M059J (cell line): ENCODE measurements around the gene TANGO2. TPM values are rescaled to one million over a fixed set of nuclear protein-coding genes. Genes with fewer than 3 reads are reported as not detected.
A peak's percentile ranks its signal among the peaks of the same experiment; 100 is the strongest.

Experiments
- DNase-seq: peaks from one replicate; pipeline ENCODE4 v3.0.0-alpha.2; 2012; ENCODE audit warnings: low read depth
- total RNA-seq: library from RNA; depleted of rRNA; stranded (reverse); fragments of >200 nt; shearing (Covaris generic); gene quantifications from 2 replicates; pipeline ENCODE4 v1.2.3, GENCODE V29; 2014

TANGO2 gene
- total RNA-seq, 1 experiment from 2014 or later = 36.1 TPM

- DNase-seq = no peak
Observed at GRCh38 chr22:20011993-20012740, 8.7 kb upstream of the TANGO2 start.

GRCh38 chr22:20012741-20013331 is 8.1 kb upstream of the TANGO2 start:
- no peak for DNase-seq

DNA sequence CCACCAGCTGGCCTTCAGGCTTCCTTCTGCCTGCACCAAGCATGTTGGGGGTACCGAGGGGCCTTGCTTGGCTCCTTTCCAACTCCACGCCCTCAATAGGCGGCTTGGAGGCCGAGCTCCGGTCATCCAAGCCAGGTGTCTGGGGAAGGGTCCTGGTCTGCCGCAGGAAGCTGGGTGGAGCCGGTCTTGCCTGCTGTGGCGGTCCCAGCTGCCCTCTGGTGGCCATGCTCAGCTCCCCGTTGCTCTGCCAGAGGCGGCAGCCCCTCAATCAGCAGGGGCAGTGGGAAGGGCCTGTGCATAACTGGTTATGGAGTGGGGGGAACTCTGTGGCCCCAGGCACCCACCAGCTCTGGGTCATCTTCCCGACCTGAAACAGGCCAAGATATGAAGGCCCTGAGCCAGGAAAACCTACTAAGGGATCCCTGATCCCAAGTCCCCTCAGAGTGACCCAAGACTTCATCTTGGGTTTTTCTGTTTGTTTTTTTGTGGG is 7.5 kb upstream of the TANGO2 start:
- DNase-seq = no peak

GRCh38 chr22:20014526-20015186 is 6.3 kb upstream of the TANGO2 start:
- no peak for DNase-seq

- DNase-seq = no peak
Observed at GRCh38 chr22:20015187-20015625, 5.7 kb upstream of the TANGO2 start.

- no peak for DNase-seq
Observed at GRCh38 chr22:20015971-20016733, 4.8 kb upstream of the TANGO2 start.

DNA sequence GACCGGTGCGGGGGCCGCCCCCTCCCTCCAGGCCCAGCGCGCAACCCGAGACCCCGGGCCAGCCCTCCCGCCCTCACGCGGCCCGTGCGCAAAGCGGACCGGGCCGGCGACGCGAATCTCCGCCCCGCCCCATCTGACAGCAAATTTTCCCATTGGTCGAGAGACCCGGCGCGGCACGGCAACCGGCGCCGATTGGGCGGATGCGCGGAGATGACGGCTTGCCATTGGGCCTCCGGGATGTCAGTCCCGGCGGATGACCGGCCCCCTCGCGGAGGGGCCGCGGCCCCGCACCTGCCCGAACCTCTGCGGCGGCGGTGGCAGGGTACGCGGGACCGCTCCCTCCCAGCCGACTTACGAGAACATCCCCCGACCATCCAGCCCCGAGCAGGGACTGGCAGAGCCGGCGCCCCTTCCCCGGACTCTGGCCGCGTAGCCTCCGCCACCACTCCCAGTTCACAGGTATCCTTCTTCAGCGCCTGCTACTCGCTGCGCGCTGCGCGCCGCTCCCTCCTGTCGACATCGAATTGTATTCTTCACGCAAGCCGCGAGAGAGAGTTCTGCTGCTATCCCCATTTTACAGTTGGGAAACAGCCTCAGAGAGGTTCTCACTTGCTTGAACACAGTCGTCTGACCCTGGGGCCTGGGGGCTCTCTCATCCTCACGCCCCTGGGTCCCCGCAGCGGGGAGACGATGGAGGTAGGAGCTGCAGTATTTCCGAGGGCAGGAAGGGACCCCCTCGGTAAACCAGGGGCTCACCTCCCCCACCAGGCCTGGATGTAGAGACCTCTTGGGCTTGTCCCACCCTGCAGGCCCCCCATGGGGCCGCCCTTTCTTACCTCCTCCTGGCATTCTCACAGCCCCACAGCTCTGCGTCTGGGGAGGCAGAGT is 3.9 kb upstream of the TANGO2 start, which contains the start of gene ARVCF:
ARVCF (minus strand) TSS at position 90 of the 888 bp plus-strand sequence. CDS start 26,029 bp downstream, outside the sequence.
- DNase-seq = peak; percentile 70

DNA sequence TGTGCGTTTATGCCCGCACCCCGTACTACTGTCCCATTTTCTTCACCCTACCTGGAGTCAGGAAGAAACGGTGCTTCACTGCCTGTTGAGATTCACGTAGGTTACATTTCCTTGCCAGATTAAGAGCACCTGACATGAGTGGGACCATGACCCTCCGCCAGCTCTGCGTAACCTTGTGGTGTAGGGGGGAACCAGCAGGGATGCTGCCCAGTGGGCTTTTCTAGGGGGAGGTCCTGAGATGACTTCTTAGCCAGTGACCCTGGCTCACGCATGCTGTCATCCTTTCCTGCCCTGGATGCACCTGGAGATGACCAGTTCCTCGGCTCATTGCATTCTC is 3.3 kb upstream of the TANGO2 start:
- DNase-seq = no peak

- DNase-seq = no peak
Observed at GRCh38 chr22:20018001-20018400, 2.9 kb upstream of the TANGO2 start.

DNA sequence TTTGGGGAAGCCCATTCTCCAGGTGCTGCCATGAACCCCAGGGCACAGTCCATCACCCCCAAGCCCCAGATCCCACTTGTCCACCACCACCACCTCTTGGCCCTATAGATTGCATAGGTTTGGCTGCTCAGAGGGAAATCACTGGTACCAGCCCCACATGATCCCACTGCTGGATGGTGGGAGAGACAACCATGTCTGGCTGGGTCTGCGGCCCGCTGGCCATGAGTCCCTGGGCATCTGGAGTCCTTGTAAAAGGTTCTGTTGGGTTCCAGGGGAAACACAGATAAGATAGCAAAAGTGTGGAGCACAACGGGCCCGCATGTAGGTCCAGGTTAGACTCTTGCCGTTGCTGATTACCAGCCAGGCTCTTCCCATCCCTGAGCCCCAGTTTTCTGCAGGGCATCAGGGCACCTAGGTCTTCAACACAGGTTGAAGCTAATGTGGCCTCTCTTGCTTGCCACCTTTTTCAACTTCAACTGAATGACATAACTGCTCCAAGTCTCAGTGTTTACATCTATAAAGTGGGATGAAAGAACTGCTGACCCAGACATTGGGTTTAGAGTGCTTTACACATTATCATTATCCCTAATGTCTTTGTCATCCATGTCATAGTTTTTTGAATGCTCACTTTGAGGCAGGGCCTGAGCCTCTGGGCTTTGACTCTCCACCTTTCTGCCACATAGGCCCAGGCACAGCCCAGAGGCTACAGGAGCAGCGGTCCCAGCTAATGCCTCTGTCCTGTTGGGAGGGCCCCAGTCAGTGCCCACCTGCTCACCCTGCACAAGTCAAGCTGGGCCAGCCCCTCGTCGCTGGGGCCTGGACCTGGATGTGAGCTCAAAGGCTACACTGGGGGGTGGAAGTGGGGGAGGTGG is 1.0 kb upstream of the TANGO2 start:
- DNase-seq = no peak

GRCh38 chr22:20021196-20022181 is 579 bp downstream of the TANGO2 start:
- peak; percentile 79 for DNase-seq

DNA sequence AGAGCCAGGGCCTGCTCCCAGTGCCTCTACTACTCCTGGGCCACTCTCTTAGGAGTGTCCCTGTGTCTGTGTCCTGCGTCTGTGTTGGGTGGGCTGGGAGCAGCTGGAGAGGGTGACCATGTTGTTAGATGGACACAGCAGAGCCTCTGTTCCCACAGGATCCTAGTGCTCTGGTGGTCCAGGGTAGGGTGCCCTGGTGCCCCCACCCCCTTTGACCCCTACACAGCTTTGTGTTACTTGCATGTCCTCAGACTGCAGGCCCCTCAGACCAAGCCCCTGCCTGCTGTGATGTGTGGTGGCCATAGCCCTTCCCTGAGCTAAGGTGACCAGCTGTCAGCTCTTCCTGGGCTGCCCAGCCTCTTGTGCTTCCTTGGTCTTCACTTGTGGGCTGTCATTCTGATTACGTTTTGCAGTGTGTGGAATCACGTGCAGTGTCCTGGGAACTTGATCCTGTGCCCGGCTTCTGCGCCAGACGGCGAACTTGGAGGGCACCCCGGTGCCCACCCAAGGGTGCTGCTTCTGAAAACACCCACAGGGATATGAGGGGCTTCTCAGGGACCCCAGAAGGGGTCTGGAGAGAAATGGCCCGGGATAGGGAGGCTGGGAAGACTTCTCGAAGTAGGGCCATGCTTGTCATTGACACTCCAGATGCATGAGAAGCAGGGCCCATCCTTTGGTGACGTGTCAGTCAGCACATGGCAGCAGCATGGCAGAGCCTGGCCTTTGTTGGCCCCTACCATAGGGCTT is 1.5 kb downstream of the TANGO2 start:
- no peak for DNase-seq

DNA sequence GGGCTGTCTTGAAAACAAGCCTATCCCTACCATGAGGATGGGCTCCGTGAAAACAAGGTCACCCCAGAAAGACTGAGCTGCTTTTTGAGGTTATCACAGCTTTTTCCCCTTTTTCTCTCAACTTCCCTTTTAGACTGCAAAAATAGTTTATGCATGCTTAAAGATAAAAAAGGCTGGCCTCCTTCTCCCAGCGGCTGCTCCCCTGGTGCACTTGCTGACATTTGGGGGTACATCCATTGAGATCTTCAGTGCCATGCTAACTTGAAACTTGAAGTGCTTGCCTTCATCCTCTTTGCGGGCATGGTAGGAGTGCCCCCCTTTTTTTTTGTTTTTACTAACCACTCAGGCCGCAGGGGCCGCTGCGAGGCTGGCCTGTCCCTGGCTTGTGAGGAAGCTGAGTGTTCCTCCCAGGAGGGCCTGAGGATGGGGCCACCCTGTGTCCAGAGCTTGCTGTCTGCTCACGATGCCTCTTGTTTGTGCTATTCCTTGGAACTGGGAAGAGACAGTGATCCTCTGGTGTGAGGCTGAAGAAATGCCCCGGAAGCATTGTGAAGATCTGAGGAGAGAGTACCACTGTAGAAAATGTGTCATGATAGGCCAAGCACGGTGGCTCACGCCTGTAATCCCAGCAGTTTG is 2.2 kb downstream of the TANGO2 start:
- DNase-seq = no peak

GRCh38 chr22:20024225-20024624 is 3.3 kb downstream of the TANGO2 start:
- DNase-seq = no peak

DNA sequence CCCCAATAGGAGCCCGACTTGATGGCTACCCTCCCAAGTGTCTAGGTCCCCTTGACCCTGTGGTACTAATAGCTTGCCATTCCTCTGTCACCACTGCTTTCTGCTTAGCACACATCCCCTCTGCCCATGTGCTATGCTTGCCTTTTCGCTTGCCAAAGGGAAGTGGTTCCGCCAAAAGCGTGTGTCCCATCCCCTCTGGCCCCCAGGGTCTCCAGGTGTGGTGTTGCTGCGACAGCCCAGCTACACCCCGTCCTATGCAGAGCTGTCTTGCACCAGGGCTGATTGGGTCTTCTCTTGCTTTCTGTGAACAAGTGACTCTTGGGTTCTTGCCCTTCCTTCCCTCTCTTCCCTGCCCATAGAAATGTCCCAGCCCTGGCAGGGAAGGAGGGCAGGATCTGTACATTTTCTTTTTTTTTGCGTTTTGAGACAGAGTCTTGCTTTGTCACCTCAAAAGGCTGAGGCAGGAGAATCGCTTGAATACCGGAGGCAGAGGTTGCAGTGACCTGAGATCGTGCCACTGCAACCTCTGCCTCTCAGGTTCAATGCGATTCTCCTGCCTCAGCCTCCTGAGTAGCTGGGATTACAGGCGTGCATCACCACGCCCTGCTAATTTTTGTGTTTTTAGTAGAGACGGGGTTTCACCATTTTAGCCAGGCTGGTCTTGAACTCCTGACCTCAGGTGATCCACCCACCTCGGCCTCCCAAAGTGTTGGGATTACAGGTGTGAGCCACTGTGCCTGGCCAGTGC is 3.9 kb downstream of the TANGO2 start:
- DNase-seq = no peak

- no peak for DNase-seq
Observed at GRCh38 chr22:20025401-20026203, 4.7 kb downstream of the TANGO2 start.
